ENCODE data around the gene PDE6A.

GRCh38 chr5:149895416-149896345, 48.9 kb downstream of the PDE6A start:
- TF ChIP-seq TBP (optimal IDR thresholded peaks at IDR 0.05; ENCODE audit: low read depth, low read length) (no peak), E2F1 (CRISPR knock-in tag; IDR thresholded peaks at IDR 0.05) (no peak), USF1 (CRISPR knock-in tag; IDR thresholded peaks at IDR 0.05) (no peak), ZNF384 (IDR thresholded peaks at IDR 0.05; ENCODE audit: low read depth, low read length) (no peak), IRF2 (CRISPR knock-in tag; IDR thresholded peaks at IDR 0.05) (no peak), EZH2 (IDR thresholded peaks at IDR 0.05; ENCODE audit: borderline replicate concordance, low read depth, low read length) (no peak), CBX3 (IDR thresholded peaks at IDR 0.05; ENCODE audit: borderline replicate concordance in 1 of 2, low read length in 2 of 2) (no peak), ZC3H11A (IDR thresholded peaks at IDR 0.05; ENCODE audit: low read depth, low read length) (no peak), USF2 (CRISPR knock-in tag; IDR thresholded peaks at IDR 0.05) (no peak), ZNF121 (CRISPR knock-in tag; conservative IDR thresholded peaks at IDR 0.05) (no peak)
- TF ChIP-seq, protein P1, sequence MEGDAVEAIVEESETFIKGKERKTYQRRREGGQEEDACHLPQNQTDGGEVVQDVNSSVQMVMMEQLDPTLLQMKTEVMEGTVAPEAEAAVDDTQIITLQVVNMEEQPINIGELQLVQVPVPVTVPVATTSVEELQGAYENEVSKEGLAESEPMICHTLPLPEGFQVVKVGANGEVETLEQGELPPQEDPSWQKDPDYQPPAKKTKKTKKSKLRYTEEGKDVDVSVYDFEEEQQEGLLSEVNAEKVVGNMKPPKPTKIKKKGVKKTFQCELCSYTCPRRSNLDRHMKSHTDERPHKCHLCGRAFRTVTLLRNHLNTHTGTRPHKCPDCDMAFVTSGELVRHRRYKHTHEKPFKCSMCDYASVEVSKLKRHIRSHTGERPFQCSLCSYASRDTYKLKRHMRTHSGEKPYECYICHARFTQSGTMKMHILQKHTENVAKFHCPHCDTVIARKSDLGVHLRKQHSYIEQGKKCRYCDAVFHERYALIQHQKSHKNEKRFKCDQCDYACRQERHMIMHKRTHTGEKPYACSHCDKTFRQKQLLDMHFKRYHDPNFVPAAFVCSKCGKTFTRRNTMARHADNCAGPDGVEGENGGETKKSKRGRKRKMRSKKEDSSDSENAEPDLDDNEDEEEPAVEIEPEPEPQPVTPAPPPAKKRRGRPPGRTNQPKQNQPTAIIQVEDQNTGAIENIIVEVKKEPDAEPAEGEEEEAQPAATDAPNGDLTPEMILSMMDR (IDR thresholded peaks at IDR 0.05 in 2 of 3, conservative IDR thresholded peaks at IDR 0.05 in 1 of 3; ENCODE audit: insufficient read depth in 2 of 3, low read depth in 1 of 3, low read length in 3 of 3): no peak
- TF ChIP-seq, protein P2, sequence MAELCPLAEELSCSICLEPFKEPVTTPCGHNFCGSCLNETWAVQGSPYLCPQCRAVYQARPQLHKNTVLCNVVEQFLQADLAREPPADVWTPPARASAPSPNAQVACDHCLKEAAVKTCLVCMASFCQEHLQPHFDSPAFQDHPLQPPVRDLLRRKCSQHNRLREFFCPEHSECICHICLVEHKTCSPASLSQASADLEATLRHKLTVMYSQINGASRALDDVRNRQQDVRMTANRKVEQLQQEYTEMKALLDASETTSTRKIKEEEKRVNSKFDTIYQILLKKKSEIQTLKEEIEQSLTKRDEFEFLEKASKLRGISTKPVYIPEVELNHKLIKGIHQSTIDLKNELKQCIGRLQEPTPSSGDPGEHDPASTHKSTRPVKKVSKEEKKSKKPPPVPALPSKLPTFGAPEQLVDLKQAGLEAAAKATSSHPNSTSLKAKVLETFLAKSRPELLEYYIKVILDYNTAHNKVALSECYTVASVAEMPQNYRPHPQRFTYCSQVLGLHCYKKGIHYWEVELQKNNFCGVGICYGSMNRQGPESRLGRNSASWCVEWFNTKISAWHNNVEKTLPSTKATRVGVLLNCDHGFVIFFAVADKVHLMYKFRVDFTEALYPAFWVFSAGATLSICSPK (IDR thresholded peaks at IDR 0.05; ENCODE audit: borderline replicate concordance): no peak
